OCI-LY3 (cell line): ENCODE results near the gene CFAP44.

Experiments used
- EZH2phosphoT487 ChIP-seq: fragments of 200-600 bp; shearing (Covaris generic); IDR thresholded peaks from 2 replicates; pipeline ENCODE4 v1.6.1; 2018; ENCODE audit warnings: antibody characterized with exemption, mixed run types, low read depth
- TF ChIP-seq, protein P1 (sequence below): fragments of 200-600, 300-600 bp; sonication (generic); IDR thresholded peaks from 2 replicates; pipeline ENCODE4 v1.5.1; 2014; ENCODE audit warnings: antibody characterized with exemption, low read length, low read depth

DNA sequence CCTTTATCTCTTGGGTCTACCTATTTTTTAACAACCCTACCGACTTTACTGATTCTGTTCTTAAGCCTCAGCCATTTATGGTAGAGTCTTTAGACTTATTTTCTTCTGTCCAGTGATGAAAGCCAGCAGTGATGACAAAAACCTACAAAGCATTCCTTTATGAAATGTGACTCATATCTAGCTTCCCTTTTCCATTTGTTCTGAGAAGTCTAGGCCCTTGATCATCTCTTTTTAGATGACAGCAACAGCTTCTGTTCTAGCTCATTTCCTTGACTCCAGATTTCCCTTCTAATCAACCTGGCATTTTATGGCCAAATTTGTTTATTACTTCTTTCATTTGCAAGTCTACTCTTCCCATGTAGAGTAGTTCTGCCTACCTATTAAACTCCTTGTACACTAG is 36.1 kb downstream of the CFAP44 start:
- TF ChIP-seq, protein P1, sequence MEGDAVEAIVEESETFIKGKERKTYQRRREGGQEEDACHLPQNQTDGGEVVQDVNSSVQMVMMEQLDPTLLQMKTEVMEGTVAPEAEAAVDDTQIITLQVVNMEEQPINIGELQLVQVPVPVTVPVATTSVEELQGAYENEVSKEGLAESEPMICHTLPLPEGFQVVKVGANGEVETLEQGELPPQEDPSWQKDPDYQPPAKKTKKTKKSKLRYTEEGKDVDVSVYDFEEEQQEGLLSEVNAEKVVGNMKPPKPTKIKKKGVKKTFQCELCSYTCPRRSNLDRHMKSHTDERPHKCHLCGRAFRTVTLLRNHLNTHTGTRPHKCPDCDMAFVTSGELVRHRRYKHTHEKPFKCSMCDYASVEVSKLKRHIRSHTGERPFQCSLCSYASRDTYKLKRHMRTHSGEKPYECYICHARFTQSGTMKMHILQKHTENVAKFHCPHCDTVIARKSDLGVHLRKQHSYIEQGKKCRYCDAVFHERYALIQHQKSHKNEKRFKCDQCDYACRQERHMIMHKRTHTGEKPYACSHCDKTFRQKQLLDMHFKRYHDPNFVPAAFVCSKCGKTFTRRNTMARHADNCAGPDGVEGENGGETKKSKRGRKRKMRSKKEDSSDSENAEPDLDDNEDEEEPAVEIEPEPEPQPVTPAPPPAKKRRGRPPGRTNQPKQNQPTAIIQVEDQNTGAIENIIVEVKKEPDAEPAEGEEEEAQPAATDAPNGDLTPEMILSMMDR: no peak
- no peak for TF ChIP-seq EZH2phosphoT487
